NCI-H2029 (cell line): ENCODE measurements around the gene ALDH9A1.
"Not testable (repeated sequence)": the region's sequence is repeated elsewhere in the genome, so short reads cannot be mapped to it uniquely, and the experiment has no call there.

Experiments
- DNase-seq: peaks from one replicate; lab custom pipeline; 2025; lab: John Stamatoyannopoulos, UW

Gene ALDH9A1

GRCh38 chr1:165697881-165698760 lies at the start of gene ALDH9A1:
ALDH9A1 (minus strand) TSS chr1:165698562; CDS start chr1:165698558, 4 bp downstream.
- peak; percentile 58 for DNase-seq

- DNase-seq, result no peak
Observed at GRCh38 chr1:165747632-165748447, 49.5 kb upstream of the ALDH9A1 start.

GRCh38 chr1:165744913-165745312 lies 46.6 kb upstream of the ALDH9A1 start:
- DNase-seq, result not testable (repeated sequence)

GRCh38 chr1:165742194-165742593 lies 43.8 kb upstream of the ALDH9A1 start:
- DNase-seq, result no peak

- DNase-seq, result peak; percentile 9
Observed at GRCh38 chr1:165738794-165739193, 40.4 kb upstream of the ALDH9A1 start.

- DNase-seq, result no peak
Observed at GRCh38 chr1:165737196-165737595, 38.8 kb upstream of the ALDH9A1 start.

- no peak for DNase-seq
Observed at GRCh38 chr1:165734906-165735305, 36.5 kb upstream of the ALDH9A1 start.

GRCh38 chr1:165726841-165727240 lies 28.5 kb upstream of the ALDH9A1 start:
- DNase-seq, result no peak

- DNase-seq, result no peak
Observed at GRCh38 chr1:165726169-165726568, 27.8 kb upstream of the ALDH9A1 start.

- DNase-seq, result peak; percentile 1
Observed at GRCh38 chr1:165717918-165718515, 19.7 kb upstream of the ALDH9A1 start.

- DNase-seq, result not testable (repeated sequence)
Observed at GRCh38 chr1:165716265-165717051, 18.1 kb upstream of the ALDH9A1 start.

- no peak for DNase-seq
Observed at GRCh38 chr1:165712764-165713163, 14.4 kb upstream of the ALDH9A1 start.

GRCh38 chr1:165707984-165708706 lies 9.8 kb upstream of the ALDH9A1 start:
- no peak for DNase-seq

- DNase-seq, result no peak
Observed at GRCh38 chr1:165703648-165704047, 5.3 kb upstream of the ALDH9A1 start.

GRCh38 chr1:165701922-165702321 lies 3.6 kb upstream of the ALDH9A1 start:
- not testable (repeated sequence) for DNase-seq

- no peak for DNase-seq
Observed at GRCh38 chr1:165699577-165699976, 1.2 kb upstream of the ALDH9A1 start.

GRCh38 chr1:165698761-165699052 lies 345 bp upstream of the ALDH9A1 start:
- no peak for DNase-seq

- DNase-seq, result no peak
Observed at GRCh38 chr1:165697491-165697880, 876 bp downstream of the ALDH9A1 start.

- no peak for DNase-seq
Observed at GRCh38 chr1:165696625-165697100, 1.7 kb downstream of the ALDH9A1 start.

GRCh38 chr1:165695031-165695430 lies 3.3 kb downstream of the ALDH9A1 start:
- no peak for DNase-seq

- DNase-seq, result no peak
Observed at GRCh38 chr1:165688046-165688445, 10.3 kb downstream of the ALDH9A1 start.
